Activated CD4-positive, alpha-beta memory T cell treated with anti-CD3 and anti-CD28 coated beads for 36 hours (primary cell): ENCODE data around the gene CYP2A7. TPM values are rescaled to one million over a fixed set of nuclear protein-coding genes. Genes with fewer than 3 reads are reported as not detected.
"Not testable (repeated sequence)": the region's sequence is repeated elsewhere in the genome, so short reads cannot be mapped to it uniquely, and the experiment has no call there.

Source experiments
- CTCF ChIA-PET: fragments of 350-600 bp; sonication (Branson Sonifier 250); formaldehyde crosslinking; loops from one replicate; lab custom pipeline; 2021; ENCODE audit warnings: antibody characterized with exemption, inconsistent platforms; lab: Charles Lee
- POLR2A ChIA-PET: fragments of 350-600 bp; sonication (Branson Sonifier 250); formaldehyde crosslinking; loops from one replicate; lab custom pipeline; 2021; ENCODE audit warnings: antibody characterized with exemption; lab: Charles Lee
- DNase-seq: peaks from one replicate; pipeline ENCODE4 v3.0.0-alpha.2; 2020
- H3K27ac Mint-ChIP-seq: one replicate; pipeline ENCODE4 v1.8.0; 2021; ENCODE audit warnings: mixed read lengths
- H3K27me3 Mint-ChIP-seq: one replicate; pipeline ENCODE4 v1.8.0; 2021; ENCODE audit warnings: mixed read lengths
- H3K36me3 Mint-ChIP-seq: one replicate; pipeline ENCODE4 v1.8.0; 2021; ENCODE audit warnings: mixed read lengths
- H3K4me1 Mint-ChIP-seq: one replicate; pipeline ENCODE4 v1.8.0; 2021; ENCODE audit warnings: low read depth, mixed read lengths
- H3K4me3 Mint-ChIP-seq: one replicate; pipeline ENCODE4 v1.8.0; 2021; ENCODE audit warnings: mild to moderate bottlenecking, mixed read lengths
- H3K9me3 Mint-ChIP-seq: one replicate; pipeline ENCODE4 v1.8.0; 2021; ENCODE audit warnings: mixed read lengths
- intact Hi-C: fragments of 100-400 bp; cut with micrococcal nuclease; formaldehyde crosslinking; loops from one replicate; pipeline ENCODE4 v1.15.1; 2023
- total RNA-seq, 2 experiments: library from RNA; stranded (reverse); gene quantifications; one replicate each; pipeline ENCODE4 v1.2.3, GENCODE V29; 2021

Gene CYP2A7
- total RNA-seq, 2 experiments from 2014 or later, result not detected

DNA sequence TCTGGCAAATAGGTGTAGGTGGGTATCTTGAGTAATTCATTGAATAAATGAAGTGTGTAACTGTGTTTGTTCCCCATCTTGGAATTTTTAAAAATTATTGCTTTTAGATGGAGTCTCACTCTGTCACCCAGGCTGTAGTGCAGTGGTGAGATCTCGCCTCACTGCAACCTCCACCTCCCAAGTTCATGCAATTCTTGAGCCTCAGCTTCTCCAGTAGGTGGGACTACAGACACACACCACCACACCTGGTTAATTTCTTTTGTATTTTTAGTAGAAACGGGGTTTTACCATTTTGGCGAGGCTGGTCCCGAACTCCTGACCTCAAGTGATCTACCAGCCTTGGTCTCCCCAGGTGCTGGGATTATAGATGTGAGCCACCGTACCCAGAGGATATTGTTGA is 23.9 kb downstream of the CYP2A7 start:
- intact Hi-C loops, result no loop called here
- H3K27ac Mint-ChIP-seq, result no peak overlapping the region
- no peaks in the 10 kb centered on the region for H3K36me3 Mint-ChIP-seq
- no peaks in the 10 kb centered on the region for H3K9me3 Mint-ChIP-seq
- DNase-seq, result no peak
- ChIA-PET CTCF (no interaction called here), POLR2A (no interaction called here)
- H3K27me3 Mint-ChIP-seq, result no peaks in the 10 kb centered on the region
- H3K4me3 Mint-ChIP-seq, result no peak overlapping the region
- no peaks in the 10 kb centered on the region for H3K4me1 Mint-ChIP-seq

GRCh38 chr19:40852467-40853152 is 29.4 kb downstream of the CYP2A7 start:
- CTCF ChIA-PET, POLR2A ChIA-PET, intact Hi-C loops, H3K9me3 Mint-ChIP-seq, H3K4me3 Mint-ChIP-seq, DNase-seq, H3K36me3 Mint-ChIP-seq, H3K27ac Mint-ChIP-seq: not testable (repeated sequence)
- H3K27me3 Mint-ChIP-seq, result peaks cover 20% of the 10 kb centered on the region
- H3K4me1 Mint-ChIP-seq, result peaks cover 13% of the 10 kb centered on the region

- H3K9me3 Mint-ChIP-seq, intact Hi-C loops, POLR2A ChIA-PET, H3K36me3 Mint-ChIP-seq, H3K4me3 Mint-ChIP-seq, DNase-seq, CTCF ChIA-PET, H3K27ac Mint-ChIP-seq: not testable (repeated sequence)
- peaks cover 13% of the 10 kb centered on the region for H3K4me1 Mint-ChIP-seq
- H3K27me3 Mint-ChIP-seq, result peaks cover 26% of the 10 kb centered on the region
These were observed 31.8 kb downstream of the CYP2A7 start, which contains the start of gene CYP2A6 for GRCh38 chr19:40850277-40850676. Gene CYP2A6, minus strand, starts transcription at chr19:40850447. Its CDS starts 21 bp downstream, at chr19:40850426.

DNA sequence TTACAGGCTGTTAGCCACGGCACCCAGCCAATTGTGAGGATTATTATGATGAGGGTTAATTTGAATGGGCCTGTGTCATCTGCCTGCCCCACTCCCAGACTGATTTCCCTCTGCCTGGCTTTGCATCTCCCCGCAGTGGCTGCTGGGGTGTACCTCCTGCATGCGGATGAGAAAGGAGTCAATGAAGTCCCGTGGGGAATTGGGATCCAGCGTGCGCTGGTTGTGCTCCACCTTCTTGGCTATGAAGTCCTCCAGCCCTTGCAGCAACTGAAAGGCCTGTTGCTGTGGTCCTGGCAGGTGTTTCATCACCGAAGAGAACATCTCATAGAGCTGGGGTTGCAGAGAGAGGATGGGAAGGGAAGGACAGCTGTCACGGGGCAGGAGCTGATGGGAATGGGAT is 35.3 kb downstream of the CYP2A7 start:
- H3K9me3 Mint-ChIP-seq, CTCF ChIA-PET, H3K27ac Mint-ChIP-seq, H3K36me3 Mint-ChIP-seq, DNase-seq, POLR2A ChIA-PET, H3K4me3 Mint-ChIP-seq, intact Hi-C loops: not testable (repeated sequence)
- peaks cover 26% of the 10 kb centered on the region for H3K27me3 Mint-ChIP-seq
- H3K4me1 Mint-ChIP-seq, result peaks cover 27% of the 10 kb centered on the region

- intact Hi-C loops, result loop anchor here (2.0 kb wide), 1 partner anchor 31 kb away; no protein-coding TSS in a partner anchor
- Mint-ChIP-seq H3K4me3 (peak overlapping the region; percentile 52), H3K4me1 (peaks cover 22% of the 10 kb centered on the region), H3K27me3 (peaks cover 12% of the 10 kb centered on the region), H3K27ac (peak overlapping the region; percentile 54)
- DNase-seq, result peak; percentile 87
- POLR2A ChIA-PET, H3K9me3 Mint-ChIP-seq, CTCF ChIA-PET, H3K36me3 Mint-ChIP-seq: not testable (repeated sequence)
These were observed 38.4 kb downstream of the CYP2A7 start for GRCh38 chr19:40843653-40844052.

- Mint-ChIP-seq H3K4me3 (peak overlapping the region; percentile 52), H3K4me1 (peaks cover 20% of the 10 kb centered on the region)
- H3K36me3 Mint-ChIP-seq, CTCF ChIA-PET, POLR2A ChIA-PET, H3K9me3 Mint-ChIP-seq, intact Hi-C loops, H3K27ac Mint-ChIP-seq, H3K27me3 Mint-ChIP-seq, DNase-seq: not testable (repeated sequence)
These were observed 38.9 kb downstream of the CYP2A7 start for GRCh38 chr19:40842997-40843652.

- H3K27me3 Mint-ChIP-seq, H3K4me3 Mint-ChIP-seq, H3K9me3 Mint-ChIP-seq, CTCF ChIA-PET, H3K36me3 Mint-ChIP-seq, DNase-seq, POLR2A ChIA-PET, H3K27ac Mint-ChIP-seq, intact Hi-C loops: not testable (repeated sequence)
- peaks cover 14% of the 10 kb centered on the region for H3K4me1 Mint-ChIP-seq
These were observed 40.0 kb downstream of the CYP2A7 start for GRCh38 chr19:40842012-40842411.

GRCh38 chr19:40838477-40838876 is 43.6 kb downstream of the CYP2A7 start:
- CTCF ChIA-PET, DNase-seq, H3K4me3 Mint-ChIP-seq, H3K4me1 Mint-ChIP-seq, H3K9me3 Mint-ChIP-seq, H3K27me3 Mint-ChIP-seq, H3K27ac Mint-ChIP-seq, POLR2A ChIA-PET, H3K36me3 Mint-ChIP-seq, intact Hi-C loops: not testable (repeated sequence)

DNA sequence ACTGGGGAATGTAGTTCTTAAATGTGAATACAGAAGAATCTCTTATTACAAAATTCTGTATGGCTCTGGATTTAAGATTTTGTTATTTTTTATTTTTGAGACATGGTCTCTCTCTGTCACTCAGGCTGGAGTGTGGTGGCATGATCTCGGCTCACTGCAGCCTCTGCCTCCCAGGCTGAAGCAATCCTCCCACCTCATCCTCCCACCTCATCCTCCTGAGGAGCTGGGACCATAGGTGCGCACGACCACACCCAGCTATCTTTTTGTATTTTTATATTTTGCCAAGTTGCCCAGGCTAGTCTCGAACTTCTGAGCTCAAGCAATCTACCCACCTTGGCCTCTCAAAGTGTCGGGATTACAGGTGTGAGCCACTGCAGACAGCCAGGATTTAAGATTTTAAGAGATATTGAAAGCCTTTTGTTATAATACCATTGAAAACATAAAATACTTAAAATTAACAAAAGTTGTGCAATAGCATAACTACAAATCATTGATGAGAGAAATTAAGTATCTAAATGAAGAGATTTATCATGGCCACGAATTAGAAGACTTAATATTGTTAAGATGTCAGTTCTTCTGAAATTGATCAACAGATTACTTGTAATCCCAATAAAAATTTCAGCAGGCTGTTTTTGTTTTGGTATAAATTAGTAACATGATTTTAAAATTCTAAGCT is 45.1 kb downstream of the CYP2A7 start:
- no peaks in the 10 kb centered on the region for H3K9me3 Mint-ChIP-seq
- ChIA-PET POLR2A (no interaction called here), CTCF (no interaction called here)
- H3K4me1 Mint-ChIP-seq, result peaks cover 1% of the 10 kb centered on the region
- no peak overlapping the region for H3K27ac Mint-ChIP-seq
- H3K4me3 Mint-ChIP-seq, result no peak overlapping the region
- intact Hi-C loops, result no loop called here
- no peaks in the 10 kb centered on the region for H3K27me3 Mint-ChIP-seq
- DNase-seq, result no peak
- no peaks in the 10 kb centered on the region for H3K36me3 Mint-ChIP-seq

DNA sequence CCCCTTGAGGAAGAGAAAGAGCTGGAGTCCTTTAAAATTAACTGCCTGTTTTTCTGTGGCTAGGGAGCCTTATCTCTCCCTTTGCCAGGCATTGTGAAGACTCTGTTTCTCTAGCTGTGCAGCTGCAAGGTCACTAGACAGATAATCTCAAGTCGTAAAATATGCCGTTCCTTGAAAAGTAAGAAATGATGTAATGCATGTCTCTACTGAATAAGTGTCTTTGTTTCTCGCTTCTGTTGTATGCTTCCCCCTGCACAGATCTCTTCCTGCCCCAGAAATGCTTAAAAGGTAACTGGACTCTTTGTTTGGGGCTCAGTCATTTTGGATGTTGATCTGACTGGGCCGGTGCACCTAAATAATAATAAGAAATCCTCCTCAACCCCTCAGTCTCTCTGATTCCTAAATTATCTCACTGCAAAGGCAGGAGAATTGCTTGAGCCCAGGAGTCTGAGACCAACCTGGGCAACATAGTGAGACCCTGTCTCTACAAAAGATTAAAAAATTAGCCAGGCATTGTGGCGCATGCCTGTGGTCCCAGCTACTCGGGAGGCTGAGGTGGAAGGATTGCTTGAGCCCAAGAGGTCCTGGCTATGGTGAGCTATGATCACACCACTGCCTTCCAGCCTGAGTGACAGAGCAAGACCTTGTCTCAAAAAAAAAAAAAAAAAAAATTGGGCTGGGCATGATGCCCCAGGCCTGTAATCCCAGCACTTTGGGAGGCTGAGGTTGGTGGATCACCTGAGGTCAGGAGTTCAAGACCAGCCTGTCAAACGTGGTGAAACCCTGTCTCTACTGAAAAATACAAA is 48.1 kb downstream of the CYP2A7 start:
- CTCF ChIA-PET, result interaction anchor here (0.6 kb wide), 1 partner anchor 137 kb away, joined by 4 read pairs; no protein-coding TSS in a partner anchor
- H3K9me3 Mint-ChIP-seq, H3K36me3 Mint-ChIP-seq, DNase-seq, H3K4me3 Mint-ChIP-seq, H3K27me3 Mint-ChIP-seq, H3K27ac Mint-ChIP-seq, POLR2A ChIA-PET, intact Hi-C loops, H3K4me1 Mint-ChIP-seq: not testable (repeated sequence)

- H3K4me3 Mint-ChIP-seq, H3K4me1 Mint-ChIP-seq, H3K27me3 Mint-ChIP-seq, DNase-seq, intact Hi-C loops, H3K9me3 Mint-ChIP-seq, H3K27ac Mint-ChIP-seq, H3K36me3 Mint-ChIP-seq: not testable (repeated sequence)
- ChIA-PET CTCF (interaction anchor here (1.5 kb wide), 1 partner anchor 13 kb away, joined by 4 read pairs; no protein-coding TSS in a partner anchor), POLR2A (interaction anchor here (0.6 kb wide), 1 partner anchor 688 kb away, joined by 6 read pairs; no protein-coding TSS in a partner anchor)
These were observed 49.6 kb downstream of the CYP2A7 start for GRCh38 chr19:40832431-40832790.
